Hematopoietic multipotent progenitor cell treated with erythropoietin and hydrocortisone succinate and interleukin-3 and kit ligand, for 15 days (in vitro differentiated cells): Measurements from ENCODE around the gene FOXO6.

Source experiments
- DNase-seq: peaks from one replicate; pipeline ENCODE4 v3.0.0-alpha.2; 2015; ENCODE audit warnings: low spot score

Gene FOXO6

GRCh38 chr1:41404308-41404761 is 43.1 kb downstream of the FOXO6 start:
- DNase-seq = no peak

- DNase-seq = no peak
Observed at GRCh38 chr1:41407664-41408252, 46.5 kb downstream of the FOXO6 start.

GRCh38 chr1:41408691-41409090 is 47.5 kb downstream of the FOXO6 start:
- no peak for DNase-seq

GRCh38 chr1:41409825-41410224 is 48.6 kb downstream of the FOXO6 start:
- DNase-seq = no peak

GRCh38 chr1:41410462-41410861 is 49.2 kb downstream of the FOXO6 start:
- DNase-seq = no peak

- no peak for DNase-seq
Observed at GRCh38 chr1:41411229-41411628, 50.0 kb downstream of the FOXO6 start.

- no peak for DNase-seq
Observed at GRCh38 chr1:41412748-41413147, 51.5 kb downstream of the FOXO6 start.

- no peak for DNase-seq
Observed at GRCh38 chr1:41413748-41414281, 52.6 kb downstream of the FOXO6 start.

DNA sequence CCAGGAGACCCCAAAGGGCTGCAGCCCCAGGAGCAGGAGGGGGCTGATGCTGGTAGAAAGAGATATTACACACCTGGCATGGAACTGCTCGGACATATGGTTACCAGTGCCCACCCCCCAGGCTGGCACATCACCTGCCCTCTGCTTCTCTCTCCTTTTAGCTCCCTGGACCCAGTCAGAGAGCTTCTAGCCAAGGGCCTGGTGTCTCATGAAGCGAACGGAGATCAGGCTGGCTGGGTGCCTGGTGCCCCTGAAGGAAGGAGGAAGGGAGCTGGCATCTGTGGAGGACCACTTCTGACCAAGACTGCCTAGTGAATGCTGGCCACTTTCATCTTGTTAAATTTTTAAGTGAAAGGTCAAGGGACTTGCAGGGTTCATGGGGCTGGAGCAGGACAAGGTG is 53.1 kb downstream of the FOXO6 start:
- DNase-seq = no peak

GRCh38 chr1:41414716-41415306 is 53.6 kb downstream of the FOXO6 start:
- no peak for DNase-seq

DNA sequence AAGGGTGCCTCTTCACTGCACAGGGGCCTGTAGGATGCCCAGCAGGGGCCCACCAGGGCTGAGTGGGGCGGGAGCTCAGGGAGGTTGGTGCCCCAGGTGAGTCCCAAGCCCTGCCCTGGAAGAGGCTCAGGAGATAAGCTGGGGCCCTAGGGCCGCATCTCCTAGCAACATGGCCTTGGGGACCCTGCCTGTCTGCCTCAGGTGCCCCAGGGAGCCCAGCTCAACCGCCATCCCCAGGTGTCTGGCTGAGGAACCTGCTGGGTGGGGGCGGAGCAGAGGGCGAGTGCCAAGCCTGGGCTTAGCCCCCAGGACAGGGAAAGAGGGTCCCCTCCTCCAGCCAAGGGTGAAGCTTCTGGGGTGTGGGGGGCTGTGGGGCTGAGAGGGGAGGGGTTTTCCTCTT is 54.8 kb downstream of the FOXO6 start:
- DNase-seq = no peak

- DNase-seq = peak; percentile 43
Observed at GRCh38 chr1:41416552-41417334, 55.5 kb downstream of the FOXO6 start.

GRCh38 chr1:41417335-41417682 is 56.1 kb downstream of the FOXO6 start:
- no peak for DNase-seq

DNA sequence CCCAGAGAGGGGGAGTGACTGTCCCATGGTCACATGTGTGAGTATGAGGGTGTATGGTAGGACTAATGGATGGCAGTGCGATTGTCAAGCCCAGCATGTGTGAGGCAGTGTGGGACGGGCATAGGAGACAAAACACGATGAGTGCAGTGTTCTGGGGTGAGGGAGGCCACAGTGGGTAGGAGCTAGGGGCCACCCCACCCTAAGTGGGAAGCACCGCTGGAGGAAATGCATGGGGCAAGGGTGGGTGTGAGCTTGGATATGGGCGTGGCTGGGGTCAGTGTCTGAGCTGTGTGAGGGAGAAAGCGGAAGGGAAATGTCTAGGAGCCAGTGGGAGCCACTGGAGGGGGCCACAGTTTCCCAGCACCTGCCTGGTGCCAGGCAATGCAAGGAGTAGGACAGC is 56.5 kb downstream of the FOXO6 start:
- no peak for DNase-seq

GRCh38 chr1:41418857-41419583 is 57.8 kb downstream of the FOXO6 start:
- DNase-seq = no peak

DNA sequence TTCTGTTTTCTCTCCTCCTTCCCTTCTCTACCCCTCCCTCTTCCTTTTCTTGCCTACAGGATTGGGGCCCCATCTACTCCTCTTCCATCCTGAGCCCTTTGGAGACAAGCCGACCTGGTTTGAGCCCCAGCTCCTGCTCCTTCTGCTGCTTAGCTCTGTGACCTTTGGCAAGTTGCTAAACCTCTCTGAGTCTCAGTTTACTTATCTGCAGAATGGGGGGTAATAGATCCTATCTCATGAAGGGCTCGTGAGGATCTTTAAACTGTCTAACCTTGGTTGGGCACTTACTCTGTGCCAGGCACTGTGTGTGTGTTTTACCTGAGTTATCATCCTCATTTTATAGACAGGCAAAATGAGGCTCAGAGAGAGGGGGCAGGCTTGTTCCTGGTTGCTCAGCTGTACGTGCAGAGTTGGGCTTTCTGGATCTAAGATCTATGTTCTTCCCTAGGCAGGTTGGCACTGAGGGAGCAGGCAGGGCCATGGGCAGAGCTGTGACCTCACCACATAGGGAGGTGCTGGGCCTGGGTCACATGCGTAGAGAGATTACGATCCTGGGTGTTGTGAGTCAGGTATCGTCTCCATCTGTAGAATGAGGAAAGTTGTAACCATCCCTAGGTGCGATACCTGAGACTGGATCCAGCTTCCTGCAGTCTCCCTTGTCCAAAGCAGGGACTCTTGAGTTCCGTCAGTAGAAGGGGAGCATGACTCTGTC is 58.5 kb downstream of the FOXO6 start:
- DNase-seq = no peak

- no peak for DNase-seq
Observed at GRCh38 chr1:41420351-41420750, 59.1 kb downstream of the FOXO6 start.

- no peak for DNase-seq
Observed at GRCh38 chr1:41420860-41421259, 59.6 kb downstream of the FOXO6 start.

DNA sequence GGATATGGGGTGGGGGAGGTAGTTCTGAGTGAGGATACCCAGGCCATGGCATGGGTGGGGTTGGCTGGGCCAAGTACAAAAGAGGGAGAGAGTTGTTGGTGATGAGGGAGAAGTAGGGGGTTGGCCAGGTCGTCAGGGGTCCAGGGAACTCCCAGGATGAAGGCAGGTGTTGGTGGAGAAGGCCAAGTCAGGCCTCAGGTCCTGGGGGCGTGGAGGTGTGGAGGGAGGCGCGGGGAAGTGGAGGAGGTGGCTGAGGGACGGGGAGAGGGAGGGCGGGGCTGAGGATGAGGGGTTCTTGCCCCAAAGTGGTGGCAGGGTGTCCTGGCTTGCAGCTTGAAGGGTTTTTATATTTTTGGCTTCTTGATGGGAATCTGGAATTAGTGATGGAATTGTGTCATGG is 61.1 kb downstream of the FOXO6 start:
- DNase-seq = no peak

- no peak for DNase-seq
Observed at GRCh38 chr1:41423511-41424191, 62.4 kb downstream of the FOXO6 start.

- no peak for DNase-seq
Observed at GRCh38 chr1:41424581-41425118, 63.4 kb downstream of the FOXO6 start.
